ENCODE results near the gene KPNA6.

Gene KPNA6

GRCh38 chr1:32216566-32216965 lies 108.7 kb downstream of the KPNA6 start:
- no peak overlapping the region for H3K9ac ChIP-seq
- no peak overlapping the region for H2AFZ ChIP-seq
- H3K9me3 ChIP-seq (ENCODE audit: control insufficient read depth, low read length) = no peaks in the 10 kb centered on the region
- no peaks in the 10 kb centered on the region for H3K79me2 ChIP-seq
- no peak overlapping the region for H3K4me2 ChIP-seq (ENCODE audit: low read length)
- H3K4me1 ChIP-seq = peaks cover 6% of the 10 kb centered on the region
- no peak overlapping the region for H3K4me3 ChIP-seq (ENCODE audit: low read depth, low read length)
- no peak for TF ChIP-seq CTCF (IDR thresholded peaks at IDR 0.05)
- H3K36me3 ChIP-seq (ENCODE audit: control insufficient read depth, insufficient read depth, low read length) = no peaks in the 10 kb centered on the region
- no peaks in the 10 kb centered on the region for H3K27me3 ChIP-seq (ENCODE audit: control insufficient read depth, insufficient read depth, low read length)
- H3K27ac ChIP-seq = no peak overlapping the region

- no peaks in the 10 kb centered on the region for H3K9me3 ChIP-seq (ENCODE audit: control insufficient read depth, low read length)
- H2AFZ ChIP-seq = no peak overlapping the region
- H3K27me3 ChIP-seq (ENCODE audit: control insufficient read depth, insufficient read depth, low read length) = no peaks in the 10 kb centered on the region
- H3K4me2 ChIP-seq (ENCODE audit: low read length) = no peak overlapping the region
- no peak overlapping the region for H3K9ac ChIP-seq
- no peak for TF ChIP-seq CTCF (IDR thresholded peaks at IDR 0.05)
- H3K27ac ChIP-seq = no peak overlapping the region
- H3K4me1 ChIP-seq = peaks cover 13% of the 10 kb centered on the region
- H3K4me3 ChIP-seq (ENCODE audit: low read depth, low read length) = no peak overlapping the region
- peaks cover 11% of the 10 kb centered on the region for H3K79me2 ChIP-seq
- no peaks in the 10 kb centered on the region for H3K36me3 ChIP-seq (ENCODE audit: control insufficient read depth, insufficient read depth, low read length)
Observed at GRCh38 chr1:32219022-32219421, 111.2 kb downstream of the KPNA6 start.

GRCh38 chr1:32220746-32221580 lies 113.1 kb downstream of the KPNA6 start:
- Histone ChIP-seq H3K9ac (no peak overlapping the region), H3K4me3 (ENCODE audit: low read depth, low read length) (peak overlapping the region; percentile 99), H3K36me3 (ENCODE audit: control insufficient read depth, insufficient read depth, low read length) (no peaks in the 10 kb centered on the region), H3K79me2 (peaks cover 11% of the 10 kb centered on the region), H3K27me3 (ENCODE audit: control insufficient read depth, insufficient read depth, low read length) (no peaks in the 10 kb centered on the region), H3K4me1 (peaks cover 13% of the 10 kb centered on the region), H2AFZ (no peak overlapping the region), H3K9me3 (ENCODE audit: control insufficient read depth, low read length) (no peaks in the 10 kb centered on the region), H3K27ac (peak overlapping the region; percentile 89), H3K4me2 (ENCODE audit: low read length) (peak overlapping the region; percentile 96)
- no peak for TF ChIP-seq CTCF (IDR thresholded peaks at IDR 0.05)

- peaks cover 13% of the 10 kb centered on the region for H3K4me1 ChIP-seq
- no peaks in the 10 kb centered on the region for H3K27me3 ChIP-seq (ENCODE audit: control insufficient read depth, insufficient read depth, low read length)
- peak overlapping the region; percentile 89 for H3K27ac ChIP-seq
- no peak for TF ChIP-seq CTCF (IDR thresholded peaks at IDR 0.05)
- no peaks in the 10 kb centered on the region for H3K9me3 ChIP-seq (ENCODE audit: control insufficient read depth, low read length)
- no peaks in the 10 kb centered on the region for H3K36me3 ChIP-seq (ENCODE audit: control insufficient read depth, insufficient read depth, low read length)
- peaks cover 11% of the 10 kb centered on the region for H3K79me2 ChIP-seq
- H3K4me3 ChIP-seq (ENCODE audit: low read depth, low read length) = peak overlapping the region; percentile 99
- H3K4me2 ChIP-seq (ENCODE audit: low read length) = peak overlapping the region; percentile 96
- peak overlapping the region; percentile 81 for H2AFZ ChIP-seq
- H3K9ac ChIP-seq = no peak overlapping the region
Observed at GRCh38 chr1:32221581-32221979, 113.7 kb downstream of the KPNA6 start.

Measured in parathyroid adenoma (tissue), 2 donors.